Activated B cell treated with CpG ODN at 0.5 μM for 24 hours (primary cell): Measurements from ENCODE around the gene NOPCHAP1. TPM values are rescaled to one million over a fixed set of nuclear protein-coding genes. Genes with fewer than 3 reads are reported as not detected.

ENCODE experiments used
- ATAC-seq: fragments of 200-7000 bp; cut with Tn5 transposase; one replicate; pipeline ENCODE4 v1.10.0; 2021; ENCODE audit warnings: low read depth, mild to moderate bottlenecking, moderate library complexity
- CTCF ChIA-PET: fragments of 350-600 bp; sonication (Branson Sonifier 250); formaldehyde crosslinking; loops from one replicate; lab custom pipeline; 2021; ENCODE audit warnings: antibody characterized with exemption; lab: Charles Lee
- POLR2A ChIA-PET: fragments of 350-600 bp; sonication (Branson Sonifier 250); formaldehyde crosslinking; loops from one replicate; lab custom pipeline; 2021; ENCODE audit warnings: antibody characterized with exemption; lab: Charles Lee
- DNase-seq: peaks from one replicate; pipeline ENCODE4 v3.0.0; 2022
- H3K27ac Mint-ChIP-seq: one replicate; pipeline ENCODE4 v1.8.0; 2020; ENCODE audit warnings: mixed read lengths
- H3K27me3 Mint-ChIP-seq: one replicate; pipeline ENCODE4 v1.8.0; 2021; ENCODE audit warnings: mixed read lengths
- H3K36me3 Mint-ChIP-seq: one replicate; pipeline ENCODE4 v1.8.0; 2021; ENCODE audit warnings: low read depth, mixed read lengths
- H3K4me1 Mint-ChIP-seq: one replicate; pipeline ENCODE4 v1.8.0; 2021; ENCODE audit warnings: mixed read lengths
- H3K4me3 Mint-ChIP-seq: one replicate; pipeline ENCODE4 v1.8.0; 2020; ENCODE audit warnings: mild to moderate bottlenecking, mixed read lengths
- H3K9me3 Mint-ChIP-seq: one replicate; pipeline ENCODE4 v1.8.0; 2020; ENCODE audit warnings: mixed read lengths
- intact Hi-C: fragments of 100-400 bp; cut with micrococcal nuclease; formaldehyde crosslinking; loops from one replicate; pipeline ENCODE4 v1.15.1; 2024
- total RNA-seq: library from RNA; stranded (reverse); gene quantifications from 2 replicates; pipeline ENCODE4 v1.2.3, GENCODE V29; 2022
- TF ChIP-seq, protein P1 (sequence below): fragments of 200-600 bp; IDR thresholded peaks from one replicate; pipeline ENCODE4 v1.8.0; 2022; ENCODE audit warnings: antibody characterized with exemption, mild to moderate bottlenecking

NOPCHAP1 gene
- total RNA-seq, 1 donor from 2014 or later: 26.4 TPM

DNA sequence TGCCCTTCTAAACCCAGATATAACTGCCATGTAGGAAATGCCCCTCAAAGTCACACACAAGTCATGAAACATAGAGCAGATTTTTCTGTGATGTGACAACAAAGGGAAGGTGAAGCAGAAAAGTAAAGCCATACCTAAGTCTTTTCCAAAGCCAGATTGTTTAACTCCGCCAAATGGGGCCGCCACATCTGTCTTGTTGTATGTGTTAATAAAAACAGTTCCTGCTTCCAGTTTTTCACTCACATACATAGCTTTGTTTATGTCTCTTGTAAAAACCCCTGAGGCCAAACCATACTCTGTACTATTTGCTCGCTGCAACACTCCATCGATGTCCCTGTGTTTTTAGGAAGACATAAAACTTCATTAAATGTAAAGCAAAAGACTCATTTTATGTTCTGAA, 40.3 kb downstream of the NOPCHAP1 start:
- Mint-ChIP-seq H3K4me1 (peaks cover 7% of the 10 kb centered on the region), H3K36me3 (no peaks in the 10 kb centered on the region), H3K4me3 (no peak overlapping the region), H3K9me3 (no peaks in the 10 kb centered on the region), H3K27ac (no peak overlapping the region), H3K27me3 (no peaks in the 10 kb centered on the region)
- CTCF ChIA-PET: no interaction called here
- ATAC-seq (no peak), DNase-seq (no peak)
- intact Hi-C loops: no loop called here
- POLR2A ChIA-PET: no interaction called here
- TF ChIP-seq, protein P1, sequence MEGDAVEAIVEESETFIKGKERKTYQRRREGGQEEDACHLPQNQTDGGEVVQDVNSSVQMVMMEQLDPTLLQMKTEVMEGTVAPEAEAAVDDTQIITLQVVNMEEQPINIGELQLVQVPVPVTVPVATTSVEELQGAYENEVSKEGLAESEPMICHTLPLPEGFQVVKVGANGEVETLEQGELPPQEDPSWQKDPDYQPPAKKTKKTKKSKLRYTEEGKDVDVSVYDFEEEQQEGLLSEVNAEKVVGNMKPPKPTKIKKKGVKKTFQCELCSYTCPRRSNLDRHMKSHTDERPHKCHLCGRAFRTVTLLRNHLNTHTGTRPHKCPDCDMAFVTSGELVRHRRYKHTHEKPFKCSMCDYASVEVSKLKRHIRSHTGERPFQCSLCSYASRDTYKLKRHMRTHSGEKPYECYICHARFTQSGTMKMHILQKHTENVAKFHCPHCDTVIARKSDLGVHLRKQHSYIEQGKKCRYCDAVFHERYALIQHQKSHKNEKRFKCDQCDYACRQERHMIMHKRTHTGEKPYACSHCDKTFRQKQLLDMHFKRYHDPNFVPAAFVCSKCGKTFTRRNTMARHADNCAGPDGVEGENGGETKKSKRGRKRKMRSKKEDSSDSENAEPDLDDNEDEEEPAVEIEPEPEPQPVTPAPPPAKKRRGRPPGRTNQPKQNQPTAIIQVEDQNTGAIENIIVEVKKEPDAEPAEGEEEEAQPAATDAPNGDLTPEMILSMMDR: no peak

DNA sequence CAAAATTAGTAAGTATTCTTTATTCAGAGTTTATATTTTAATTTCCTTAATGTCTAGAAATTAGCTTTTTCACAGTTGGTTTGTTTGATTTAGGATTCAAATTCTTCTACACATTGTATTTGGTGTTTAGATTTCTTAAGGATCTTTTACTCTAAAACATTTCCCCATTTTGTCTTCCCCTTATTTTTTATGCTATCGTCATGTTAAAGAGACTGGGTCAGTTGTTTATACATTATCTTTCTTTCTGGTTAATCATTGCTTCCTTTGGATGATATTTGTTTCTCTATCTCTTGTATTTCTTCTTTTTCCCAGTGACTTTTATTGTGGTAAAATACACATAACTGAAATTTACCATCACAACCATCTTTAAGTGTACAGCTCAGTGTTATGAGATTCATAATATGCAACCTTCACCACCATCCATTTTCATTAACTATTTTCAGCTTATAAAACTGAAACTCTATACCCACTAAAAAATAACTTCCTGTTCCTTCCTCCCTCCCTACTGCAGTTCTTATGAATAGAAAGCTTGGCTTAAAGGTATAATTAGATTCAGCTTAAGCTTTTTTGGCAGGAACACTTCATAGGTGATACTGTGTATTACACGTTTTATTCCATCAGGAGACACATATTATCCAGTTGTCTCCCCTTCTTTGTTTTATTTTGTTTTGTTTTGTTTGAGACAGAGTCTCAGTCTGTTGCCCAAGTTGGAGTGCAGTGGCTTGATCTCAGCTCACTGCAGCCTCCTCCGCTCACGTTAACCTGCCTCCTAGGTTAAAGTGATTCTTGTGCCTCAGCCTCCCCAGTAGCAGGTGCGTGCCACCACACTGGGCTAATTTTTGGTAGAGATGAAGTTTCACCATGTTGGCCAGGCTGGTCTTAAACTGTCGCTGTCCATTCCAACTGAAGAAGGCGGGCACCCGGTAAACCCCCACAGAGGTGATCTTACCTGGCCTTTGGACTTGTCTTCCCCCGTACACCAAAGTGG, 45.0 kb downstream of the NOPCHAP1 start:
- no peaks in the 10 kb centered on the region for H3K36me3 Mint-ChIP-seq
- DNase-seq: no peak
- ChIA-PET POLR2A (interaction anchor here (0.5 to 1.0 kb wide), 3 partner anchors 25 to 563 kb away, joined by 3 to 6 read pairs (median 3); partner anchors contain the start of gene SLC41A2), CTCF (interaction anchor here (0.9 to 3.3 kb wide), 3 partner anchors 19 to 649 kb away, joined by 3 to 12 read pairs (median 3); no protein-coding TSS in a partner anchor)
- H3K9me3 Mint-ChIP-seq: no peaks in the 10 kb centered on the region
- TF ChIP-seq, protein P1: no peak
- peak overlapping the region; percentile 54 for H3K27ac Mint-ChIP-seq
- H3K27me3 Mint-ChIP-seq: no peaks in the 10 kb centered on the region
- peaks cover 12% of the 10 kb centered on the region for H3K4me1 Mint-ChIP-seq
- peak overlapping the region; percentile 49 for H3K4me3 Mint-ChIP-seq
- ATAC-seq: peak; percentile 52
- intact Hi-C loops: loop anchor here (2.0 kb wide), 1 partner anchor 46 kb away; no protein-coding TSS in a partner anchor

DNA sequence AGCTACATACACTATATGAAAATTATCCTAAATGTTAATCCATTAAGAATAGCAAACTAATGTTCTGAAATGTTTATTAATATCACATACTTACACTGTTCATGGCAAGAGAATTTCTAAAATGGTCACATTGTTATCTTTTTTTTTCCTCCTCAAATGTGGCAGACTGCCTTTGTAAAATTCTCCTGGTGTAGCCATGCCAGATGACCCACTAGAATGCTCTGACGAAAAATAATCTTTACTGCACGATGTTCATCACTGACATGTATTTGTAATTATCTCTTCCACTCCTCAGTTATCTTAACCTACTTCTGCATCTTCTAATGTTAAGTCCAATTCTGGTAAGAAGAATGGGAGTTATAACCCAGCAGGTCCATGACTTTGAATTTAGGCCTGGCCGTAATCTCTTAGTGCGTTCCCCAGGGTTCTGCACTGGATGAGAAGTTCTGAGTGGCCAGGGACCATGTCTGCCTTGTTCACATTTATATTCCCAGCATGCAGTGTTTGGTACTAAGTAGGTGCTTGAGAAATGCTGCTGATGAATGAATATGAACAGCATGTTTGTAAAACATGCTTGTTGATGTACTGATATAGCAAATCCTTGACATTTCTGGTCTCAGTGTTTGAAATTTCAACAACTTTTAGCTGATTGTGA, 46.7 kb downstream of the NOPCHAP1 start:
- no peak overlapping the region for H3K27ac Mint-ChIP-seq

DNA sequence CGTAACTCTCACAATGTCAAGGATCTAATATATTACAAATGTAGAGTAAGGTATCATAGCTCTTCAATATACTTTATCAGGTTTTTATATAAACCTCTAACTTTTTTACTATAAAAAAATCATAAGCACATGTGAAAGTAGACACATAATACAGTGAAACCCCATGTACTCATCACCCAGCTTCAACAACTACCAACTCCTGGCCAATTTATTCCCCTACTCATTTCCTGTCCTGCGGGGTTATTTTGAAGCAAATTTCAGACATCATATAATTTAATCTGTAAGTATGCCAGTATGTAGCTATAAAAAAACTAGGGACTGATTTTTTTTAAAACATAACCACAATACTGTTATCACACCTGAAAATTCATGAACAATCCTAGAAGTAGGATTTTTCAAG, 47.7 kb downstream of the NOPCHAP1 start:
- intact Hi-C loops: no loop called here
- no peaks in the 10 kb centered on the region for H3K27me3 Mint-ChIP-seq
- TF ChIP-seq, protein P1: no peak
- H3K4me1 Mint-ChIP-seq: peaks cover 15% of the 10 kb centered on the region
- CTCF ChIA-PET: no interaction called here
- no peak for DNase-seq
- H3K27ac Mint-ChIP-seq: no peak overlapping the region
- H3K4me3 Mint-ChIP-seq: no peak overlapping the region
- POLR2A ChIA-PET: no interaction called here
- H3K9me3 Mint-ChIP-seq: no peaks in the 10 kb centered on the region
- no peaks in the 10 kb centered on the region for H3K36me3 Mint-ChIP-seq
- no peak for ATAC-seq

More for the DNA sequence above, 46.7 kb downstream of the NOPCHAP1 start:
- no peak for DNase-seq
- no peak overlapping the region for H3K4me3 Mint-ChIP-seq
- intact Hi-C loops: no loop called here
- H3K4me1 Mint-ChIP-seq: peaks cover 15% of the 10 kb centered on the region
- POLR2A ChIA-PET: no interaction called here
- CTCF ChIA-PET: interaction anchor here (3.3 kb wide), 1 partner anchor 651 kb away, joined by 12 read pairs; no protein-coding TSS in a partner anchor
- no peaks in the 10 kb centered on the region for H3K36me3 Mint-ChIP-seq
- TF ChIP-seq, protein P1: no peak
- H3K27me3 Mint-ChIP-seq: no peaks in the 10 kb centered on the region
- H3K9me3 Mint-ChIP-seq: no peaks in the 10 kb centered on the region
- no peak for ATAC-seq

Other genes starting within 250 kb of the NOPCHAP1 start
- 11.1 and 12.6 TPM in 2 replicates for gene SLC41A2, start 28.0 kb upstream of the NOPCHAP1 start, total RNA-seq
- 5.2 and 6.5 TPM in 2 replicates for gene ALDH1L2, start 98.1 kb downstream of the NOPCHAP1 start, total RNA-seq
- 105 and 128 TPM in 2 replicates for gene WASHC4, start 121.4 kb downstream of the NOPCHAP1 start, total RNA-seq
- 22.0 and 30.7 TPM in 2 replicates for gene APPL2, start 249.9 kb downstream of the NOPCHAP1 start, total RNA-seq